ENCODE data around the gene DMRTA2. TPM values are rescaled to one million over a fixed set of nuclear protein-coding genes. Genes with fewer than 3 reads are reported as not detected.

Gene DMRTA2
- total RNA-seq, 2 experiments from 2014 or later: not detected

DNA sequence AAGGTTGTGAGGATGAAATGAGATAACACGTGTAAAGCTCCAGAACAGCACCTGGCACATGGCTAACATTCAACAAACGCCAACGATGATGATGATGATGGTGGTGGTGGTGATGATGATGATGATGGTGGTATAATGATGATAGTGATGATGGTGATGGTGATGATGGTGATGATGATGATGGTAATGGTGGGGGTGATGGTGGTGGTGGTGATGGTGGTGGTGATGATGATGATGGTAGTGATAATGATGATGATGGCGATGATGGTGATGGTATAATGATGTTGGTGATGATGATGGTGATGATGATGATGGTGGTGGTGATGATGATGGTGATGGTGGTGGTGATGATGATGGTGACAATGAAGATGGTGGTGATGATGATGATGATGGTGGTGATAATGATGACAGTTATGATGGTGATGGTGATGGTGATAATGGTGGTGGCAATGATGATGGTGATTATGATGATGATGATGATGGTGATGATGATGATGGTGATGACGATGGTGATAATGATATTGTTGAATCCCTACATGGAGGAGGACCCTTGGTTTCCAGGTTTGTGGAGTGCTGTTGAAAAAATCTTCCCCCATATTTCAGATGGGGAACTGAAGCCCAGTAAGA lies 54.1 kb downstream of the DMRTA2 start:
- Histone ChIP-seq H3K36me3 (ENCODE audit: insufficient read depth, low read length) (no peaks in the 10 kb centered on the region), H3K9me3 (ENCODE audit: control insufficient read depth in 1 of 2, insufficient read depth in 1 of 2, low read length in 2 of 2) (peaks cover 0 to 4% of the 10 kb centered on the region in 2 experiments), H3K27ac (ENCODE audit: low read depth in 1 of 2, low read length in 2 of 2) (no peak overlapping the region), H3K4me1 (ENCODE audit: insufficient read depth, low read length) (peaks cover 6% of the 10 kb centered on the region), H3K4me3 (ENCODE audit: low read length) (no peak overlapping the region), H3K27me3 (ENCODE audit: control insufficient read depth in 1 of 2, insufficient read depth in 2 of 2, low read length in 2 of 2) (peaks cover 22 to 26% of the 10 kb centered on the region in 2 experiments)
- ChIA-PET POLR2A (no interaction called here), CTCF (no interaction called here)
- no peak for ATAC-seq (ENCODE audit: poor library complexity)
- Mint-ChIP-seq H3K27ac (no peak overlapping the region), H3K36me3 (ENCODE audit: low read depth) (no peaks in the 10 kb centered on the region), H3K4me3 (no peak overlapping the region), H3K27me3 (peaks cover 60% of the 10 kb centered on the region), H3K4me1 (ENCODE audit: low read depth) (no peaks in the 10 kb centered on the region), H3K9me3 (no peaks in the 10 kb centered on the region)
- TF ChIP-seq, protein P1, sequence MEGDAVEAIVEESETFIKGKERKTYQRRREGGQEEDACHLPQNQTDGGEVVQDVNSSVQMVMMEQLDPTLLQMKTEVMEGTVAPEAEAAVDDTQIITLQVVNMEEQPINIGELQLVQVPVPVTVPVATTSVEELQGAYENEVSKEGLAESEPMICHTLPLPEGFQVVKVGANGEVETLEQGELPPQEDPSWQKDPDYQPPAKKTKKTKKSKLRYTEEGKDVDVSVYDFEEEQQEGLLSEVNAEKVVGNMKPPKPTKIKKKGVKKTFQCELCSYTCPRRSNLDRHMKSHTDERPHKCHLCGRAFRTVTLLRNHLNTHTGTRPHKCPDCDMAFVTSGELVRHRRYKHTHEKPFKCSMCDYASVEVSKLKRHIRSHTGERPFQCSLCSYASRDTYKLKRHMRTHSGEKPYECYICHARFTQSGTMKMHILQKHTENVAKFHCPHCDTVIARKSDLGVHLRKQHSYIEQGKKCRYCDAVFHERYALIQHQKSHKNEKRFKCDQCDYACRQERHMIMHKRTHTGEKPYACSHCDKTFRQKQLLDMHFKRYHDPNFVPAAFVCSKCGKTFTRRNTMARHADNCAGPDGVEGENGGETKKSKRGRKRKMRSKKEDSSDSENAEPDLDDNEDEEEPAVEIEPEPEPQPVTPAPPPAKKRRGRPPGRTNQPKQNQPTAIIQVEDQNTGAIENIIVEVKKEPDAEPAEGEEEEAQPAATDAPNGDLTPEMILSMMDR (IDR thresholded peaks at IDR 0.05): no peak
- intact Hi-C loops (cut with DNase I, micrococcal nuclease): loop anchor here in 1 of 2 experiments (2.0 kb wide), 1 partner anchor 336 kb away; no protein-coding TSS in a partner anchor
- no peak for DNase-seq

DNA sequence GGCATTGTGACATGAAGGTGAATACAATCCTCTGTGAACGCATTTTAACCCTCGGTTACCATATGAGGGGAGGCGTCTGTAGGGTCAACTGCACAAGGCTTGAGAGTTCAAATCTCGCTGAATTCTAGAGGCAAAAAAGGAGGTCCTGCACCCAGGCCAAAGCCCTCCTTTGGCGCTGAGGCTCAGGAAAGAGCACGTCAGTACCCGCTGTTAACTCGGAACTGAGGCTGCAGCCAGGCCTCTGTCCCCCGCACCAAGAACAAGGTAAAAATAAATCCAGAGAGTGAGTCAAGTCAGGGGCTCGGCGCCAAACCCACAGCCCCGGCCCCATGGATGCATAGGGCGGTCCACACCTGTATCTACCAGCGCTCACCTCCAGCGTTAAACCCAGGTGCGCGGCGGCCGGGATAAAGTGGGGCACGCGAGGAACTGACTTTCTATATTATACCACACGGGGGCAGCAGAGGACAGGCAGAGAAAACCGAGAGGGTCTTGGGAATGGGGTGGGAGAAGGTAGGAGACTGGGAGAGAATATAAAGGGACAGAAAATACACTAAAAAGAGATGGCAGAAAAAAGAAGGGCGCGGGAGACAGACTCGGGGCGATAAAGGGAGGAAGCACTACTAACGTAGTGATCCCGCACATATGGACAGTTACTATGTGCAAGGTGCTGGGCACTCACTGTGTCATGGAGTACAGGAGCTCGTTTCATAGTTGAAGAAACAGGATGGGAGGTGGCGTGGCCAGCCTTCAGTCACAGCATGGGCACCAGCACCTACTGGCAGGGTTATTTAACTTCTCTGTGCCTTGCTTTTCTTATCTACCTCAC lies 54.9 kb downstream of the DMRTA2 start:
- H3K4me1 ChIP-seq (ENCODE audit: insufficient read depth, low read length): peaks cover 6% of the 10 kb centered on the region
- ATAC-seq (ENCODE audit: poor library complexity): no peak
- intact Hi-C loops (cut with DNase I, micrococcal nuclease): loop anchor here in 1 of 2 experiments (2.0 kb wide), 1 partner anchor 336 kb away; no protein-coding TSS in a partner anchor
- peaks cover 22 to 26% of the 10 kb centered on the region in 2 experiments for H3K27me3 ChIP-seq (ENCODE audit: control insufficient read depth in 1 of 2, insufficient read depth in 2 of 2, low read length in 2 of 2)
- H3K36me3 Mint-ChIP-seq (ENCODE audit: low read depth): no peaks in the 10 kb centered on the region
- DNase-seq: peak in 6 of 14 experiments; percentile 4 to 37 (median 14)
- TF ChIP-seq, protein P1 (IDR thresholded peaks at IDR 0.05): peak; percentile 51
- H3K4me3 ChIP-seq (ENCODE audit: low read length): no peak overlapping the region
- CTCF ChIA-PET: no interaction called here
- H3K27me3 Mint-ChIP-seq: peaks cover 60% of the 10 kb centered on the region
- H3K4me1 Mint-ChIP-seq (ENCODE audit: low read depth): no peaks in the 10 kb centered on the region
- no peak overlapping the region for H3K4me3 Mint-ChIP-seq
- H3K36me3 ChIP-seq (ENCODE audit: insufficient read depth, low read length): no peaks in the 10 kb centered on the region
- H3K27ac ChIP-seq (ENCODE audit: low read depth in 1 of 2, low read length in 2 of 2): no peak overlapping the region
- peaks cover 0 to 4% of the 10 kb centered on the region in 2 experiments for H3K9me3 ChIP-seq (ENCODE audit: control insufficient read depth in 1 of 2, insufficient read depth in 1 of 2, low read length in 2 of 2)
- H3K27ac Mint-ChIP-seq: no peak overlapping the region
- H3K9me3 Mint-ChIP-seq: no peaks in the 10 kb centered on the region
- POLR2A ChIA-PET: no interaction called here

All from CD4-positive, alpha-beta T cell (primary cell).